ENCODE data around the gene MTHFD1L. TPM values are rescaled to one million over a fixed set of nuclear protein-coding genes. Genes with fewer than 3 reads are reported as not detected.

The MTHFD1L gene
- polyA plus RNA-seq, 1 donor, result 28.3 TPM

GRCh38 chr6:150898399-150899170, 33.1 kb downstream of the MTHFD1L start:
- DNase-seq (ENCODE audit: low read depth), result no peak

- DNase-seq (ENCODE audit: low read depth), result no peak
These were observed 33.7 kb downstream of the MTHFD1L start for GRCh38 chr6:150899231-150899630.

GRCh38 chr6:150900049-150900448, 34.5 kb downstream of the MTHFD1L start:
- DNase-seq (ENCODE audit: low read depth), result no peak

GRCh38 chr6:150902142-150902776, 36.8 kb downstream of the MTHFD1L start:
- DNase-seq (ENCODE audit: low read depth), result peak; percentile 36

- DNase-seq (ENCODE audit: low read depth), result no peak
These were observed 40.3 kb downstream of the MTHFD1L start for GRCh38 chr6:150905769-150906168.

- DNase-seq (ENCODE audit: low read depth), result no peak
These were observed 41.3 kb downstream of the MTHFD1L start for GRCh38 chr6:150906641-150907326.

- no peak for DNase-seq (ENCODE audit: low read depth)
These were observed 41.9 kb downstream of the MTHFD1L start for GRCh38 chr6:150907383-150907782.

GRCh38 chr6:150908901-150909300, 43.4 kb downstream of the MTHFD1L start:
- no peak for DNase-seq (ENCODE audit: low read depth)

- DNase-seq (ENCODE audit: low read depth), result no peak
These were observed 45.1 kb downstream of the MTHFD1L start for GRCh38 chr6:150910561-150910960.

GRCh38 chr6:150914372-150914771, 48.9 kb downstream of the MTHFD1L start:
- DNase-seq (ENCODE audit: low read depth), result no peak

- DNase-seq (ENCODE audit: low read depth), result no peak
These were observed 49.8 kb downstream of the MTHFD1L start for GRCh38 chr6:150915131-150915879.

GRCh38 chr6:150915880-150916265, 50.4 kb downstream of the MTHFD1L start:
- DNase-seq (ENCODE audit: low read depth), result peak; percentile 84

GRCh38 chr6:150919938-150920337, 54.4 kb downstream of the MTHFD1L start:
- DNase-seq (ENCODE audit: low read depth), result no peak

GRCh38 chr6:150922137-150922536, 56.6 kb downstream of the MTHFD1L start:
- DNase-seq (ENCODE audit: low read depth), result no peak

GRCh38 chr6:150924808-150925589, 59.5 kb downstream of the MTHFD1L start:
- DNase-seq (ENCODE audit: low read depth), result no peak

- no peak for DNase-seq (ENCODE audit: low read depth)
These were observed 60.1 kb downstream of the MTHFD1L start for GRCh38 chr6:150925590-150925928.

GRCh38 chr6:150925976-150926375, 60.5 kb downstream of the MTHFD1L start:
- DNase-seq (ENCODE audit: low read depth), result peak; percentile 80

- no peak for DNase-seq (ENCODE audit: low read depth)
These were observed 63.4 kb downstream of the MTHFD1L start for GRCh38 chr6:150928882-150929281.

- no peak for DNase-seq (ENCODE audit: low read depth)
These were observed 63.9 kb downstream of the MTHFD1L start for GRCh38 chr6:150929416-150929815.

- DNase-seq (ENCODE audit: low read depth), result peak; percentile 76
These were observed 65.3 kb downstream of the MTHFD1L start for GRCh38 chr6:150930841-150931240.

GRCh38 chr6:150931405-150931804, 65.9 kb downstream of the MTHFD1L start:
- DNase-seq (ENCODE audit: low read depth), result no peak

Data from forelimb muscle (tissue), 1 donor.